COLO668 (cell line): ENCODE data around the gene CASTOR1.

Experiments used
- DNase-seq: peaks from one replicate; lab custom pipeline; 2025; ENCODE audit not compliant: unreplicated experiment; lab: John Stamatoyannopoulos, UW

Gene CASTOR1

GRCh38 chr22:30301995-30302809, 12.9 kb upstream of the CASTOR1 start:
- DNase-seq: no peak

DNA sequence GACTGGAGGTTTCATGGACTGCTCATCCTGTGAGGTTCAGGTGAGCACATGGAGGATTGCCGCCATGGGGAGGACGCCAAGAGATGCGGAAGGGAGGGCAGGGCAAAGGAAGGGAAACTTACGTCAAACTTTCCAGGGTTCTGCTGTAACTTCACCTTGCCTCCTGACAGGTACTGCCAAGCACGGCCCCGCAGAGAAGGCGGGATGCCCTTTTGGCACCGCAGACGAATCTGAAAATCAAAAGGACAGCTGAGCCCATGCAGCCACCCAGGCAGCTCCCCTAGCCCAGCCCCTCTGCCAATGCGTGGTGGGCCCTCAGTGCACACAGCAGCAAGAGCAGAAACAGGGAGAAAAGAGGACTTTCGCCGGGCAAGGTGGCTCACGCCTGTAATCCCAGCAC, 10.0 kb upstream of the CASTOR1 start:
- DNase-seq: no peak

- no peak for DNase-seq
Measured at GRCh38 chr22:30297991-30298701, 8.8 kb upstream of the CASTOR1 start.

- DNase-seq: no peak
Measured at GRCh38 chr22:30297276-30297990, 8.1 kb upstream of the CASTOR1 start.

- DNase-seq: no peak
Measured at GRCh38 chr22:30296833-30297232, 7.5 kb upstream of the CASTOR1 start.

DNA sequence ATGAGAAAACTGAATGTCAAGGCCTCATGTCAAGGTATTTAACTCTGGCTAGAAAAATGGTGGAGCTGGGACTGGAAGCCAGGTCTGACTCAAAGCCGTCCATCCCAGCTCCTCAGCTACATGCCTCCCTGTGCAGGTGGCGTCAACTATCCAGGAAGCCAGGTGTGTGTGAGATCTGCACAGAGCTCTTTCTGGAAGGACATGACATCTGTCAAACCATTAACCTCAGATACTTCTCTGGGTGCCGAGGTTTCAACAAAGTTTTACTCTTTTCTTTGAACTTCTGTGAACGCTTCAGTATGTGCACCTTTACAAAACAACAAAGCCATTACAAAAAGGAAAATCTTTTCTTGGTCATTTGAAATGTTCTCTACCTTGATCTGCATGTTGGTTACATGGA, 7.0 kb upstream of the CASTOR1 start:
- no peak for DNase-seq

DNA sequence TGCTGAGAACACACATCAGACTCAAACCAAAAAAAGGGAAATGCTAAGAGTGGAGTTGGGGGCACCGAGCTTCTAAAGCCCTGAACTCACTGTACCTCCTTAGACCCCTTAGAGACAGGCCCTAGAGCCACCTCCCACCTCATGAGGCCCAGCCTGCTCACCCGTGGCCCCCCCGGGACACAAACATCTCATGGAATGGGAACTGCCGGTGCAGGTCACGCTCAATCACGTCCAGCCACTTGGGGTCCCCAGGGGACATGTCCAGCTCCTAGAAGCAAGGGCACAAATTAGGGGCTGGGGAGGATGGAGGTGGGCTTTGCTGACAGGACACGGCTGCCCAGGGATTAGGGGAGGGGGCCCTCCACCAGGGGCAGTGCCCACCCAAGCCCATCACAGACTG, 6.3 kb upstream of the CASTOR1 start:
- DNase-seq: no peak

GRCh38 chr22:30294830-30295229, 5.5 kb upstream of the CASTOR1 start:
- no peak for DNase-seq

DNA sequence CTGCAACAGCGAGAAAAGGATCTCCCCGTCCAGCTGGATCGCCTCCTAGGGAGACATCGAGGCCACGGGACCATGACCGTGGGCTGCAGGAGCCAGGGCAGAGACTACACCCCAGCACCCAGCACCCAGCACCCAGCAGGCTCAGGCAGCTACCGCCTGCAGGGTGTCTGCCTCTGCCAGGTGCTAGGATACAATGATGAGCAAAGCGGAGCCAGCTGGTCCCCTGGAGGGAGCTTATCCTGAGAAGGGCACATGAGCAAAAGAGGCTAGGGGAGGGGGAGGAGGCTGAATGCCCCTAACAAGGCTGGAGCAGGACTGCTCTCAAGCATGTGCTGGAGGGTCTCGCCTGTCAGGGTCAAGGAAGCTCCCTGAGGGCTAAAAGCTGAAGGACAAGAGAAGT, 4.8 kb upstream of the CASTOR1 start:
- DNase-seq: peak; percentile 6

DNA sequence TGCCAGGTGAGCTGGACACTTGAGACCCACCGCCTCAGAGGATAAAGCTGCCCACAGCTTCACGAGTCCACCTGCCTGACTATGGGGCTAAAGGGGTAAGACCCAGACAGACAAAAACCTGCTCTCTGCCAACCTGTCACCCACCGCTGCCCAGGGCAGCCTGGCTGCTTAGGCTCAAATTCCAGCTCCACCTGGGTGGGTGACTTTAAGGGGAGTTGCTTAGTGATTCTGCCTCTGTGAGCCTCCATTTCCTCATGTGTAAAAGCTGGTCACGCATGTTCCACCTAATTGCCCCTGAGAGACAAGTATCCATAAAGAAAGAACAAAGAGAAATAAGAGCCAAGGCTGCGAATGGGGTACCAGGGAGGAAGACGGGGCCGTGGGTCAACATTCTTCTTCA, 3.7 kb upstream of the CASTOR1 start:
- DNase-seq: no peak

DNA sequence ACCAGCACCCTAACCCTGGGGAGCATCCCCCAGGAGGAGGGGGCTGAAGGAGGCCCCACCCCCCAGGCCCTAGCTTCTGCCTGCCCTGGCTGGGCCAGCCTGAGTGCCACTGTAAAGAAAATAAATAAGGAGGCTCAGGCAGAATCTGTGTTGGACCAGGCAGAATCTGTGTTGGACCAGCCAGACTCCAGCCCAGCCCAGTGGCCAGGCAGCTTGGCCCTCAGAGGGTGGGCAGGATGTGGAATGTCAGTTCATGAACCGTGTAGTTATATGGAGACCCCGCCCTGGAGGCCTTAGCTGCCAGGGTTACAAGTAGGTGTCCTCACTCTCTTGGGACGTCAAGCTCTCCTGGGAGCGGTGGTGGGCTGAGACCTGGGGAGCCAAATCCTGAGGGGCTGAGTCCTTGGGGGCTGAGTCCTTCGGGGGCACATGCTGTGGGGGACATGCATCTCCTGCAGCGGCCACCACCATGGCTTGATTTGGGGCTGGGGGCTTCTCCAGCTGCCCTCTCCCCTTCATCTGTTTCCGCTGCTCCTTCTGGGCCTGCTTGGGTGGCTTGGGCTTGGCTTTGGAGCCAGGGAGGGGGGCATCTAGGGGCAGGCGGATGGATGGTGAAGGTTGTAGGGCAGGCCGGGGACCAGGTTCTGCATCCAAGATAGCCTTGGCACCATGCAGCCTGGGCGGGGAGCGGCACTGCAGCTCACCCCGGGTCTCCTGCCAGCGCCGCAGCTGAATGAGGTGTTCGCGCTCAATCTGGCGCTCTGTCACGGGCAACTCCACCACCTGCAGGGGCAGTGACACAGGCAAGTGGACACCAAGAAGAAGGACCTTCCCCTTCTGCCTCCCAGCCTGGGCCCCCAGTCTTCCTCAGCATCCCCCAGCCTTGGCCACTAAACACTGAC, 3.0 kb upstream of the CASTOR1 start:
- DNase-seq: no peak

DNA sequence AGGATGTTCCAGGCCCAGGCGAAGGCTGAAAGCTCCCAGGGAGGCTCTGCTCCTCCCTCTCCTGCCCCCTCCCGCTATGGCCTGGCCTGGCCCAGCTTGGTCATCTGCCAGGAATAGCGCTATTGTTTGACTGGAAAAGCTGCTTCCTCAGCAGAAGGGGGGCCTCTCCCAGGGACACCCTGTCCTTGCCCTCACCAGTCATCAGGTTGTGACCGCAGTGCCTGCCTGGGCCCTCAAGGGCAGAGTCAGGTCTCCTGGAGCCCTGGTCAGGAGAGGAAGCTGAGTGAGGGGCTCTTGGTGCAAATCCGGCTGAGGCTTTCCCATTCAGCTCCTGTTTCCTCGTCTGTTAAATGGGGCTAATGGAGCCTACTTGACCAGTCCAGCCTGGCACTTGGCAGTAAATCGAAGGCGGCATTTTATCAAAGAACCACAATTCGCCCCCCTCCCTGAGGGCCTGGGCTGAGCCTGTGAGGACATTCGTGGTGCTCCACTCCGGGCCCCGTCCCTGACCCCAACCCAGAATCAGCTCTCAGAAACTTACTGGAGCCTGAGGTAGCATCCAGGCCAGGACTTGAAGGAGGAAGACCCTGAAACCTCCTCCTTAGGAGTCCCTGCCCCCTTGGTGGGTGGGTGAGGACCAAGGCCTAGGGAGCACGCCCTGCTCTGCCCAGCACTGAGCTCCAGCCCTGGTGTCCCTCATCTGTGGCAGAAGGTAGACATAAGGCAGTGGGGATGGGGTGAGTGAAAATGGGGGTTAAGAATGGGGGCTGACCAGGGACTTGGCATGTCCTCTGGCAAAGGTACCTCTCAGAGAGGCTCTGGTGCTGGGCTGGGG, 2.0 kb upstream of the CASTOR1 start:
- peak; percentile 61 for DNase-seq

DNA sequence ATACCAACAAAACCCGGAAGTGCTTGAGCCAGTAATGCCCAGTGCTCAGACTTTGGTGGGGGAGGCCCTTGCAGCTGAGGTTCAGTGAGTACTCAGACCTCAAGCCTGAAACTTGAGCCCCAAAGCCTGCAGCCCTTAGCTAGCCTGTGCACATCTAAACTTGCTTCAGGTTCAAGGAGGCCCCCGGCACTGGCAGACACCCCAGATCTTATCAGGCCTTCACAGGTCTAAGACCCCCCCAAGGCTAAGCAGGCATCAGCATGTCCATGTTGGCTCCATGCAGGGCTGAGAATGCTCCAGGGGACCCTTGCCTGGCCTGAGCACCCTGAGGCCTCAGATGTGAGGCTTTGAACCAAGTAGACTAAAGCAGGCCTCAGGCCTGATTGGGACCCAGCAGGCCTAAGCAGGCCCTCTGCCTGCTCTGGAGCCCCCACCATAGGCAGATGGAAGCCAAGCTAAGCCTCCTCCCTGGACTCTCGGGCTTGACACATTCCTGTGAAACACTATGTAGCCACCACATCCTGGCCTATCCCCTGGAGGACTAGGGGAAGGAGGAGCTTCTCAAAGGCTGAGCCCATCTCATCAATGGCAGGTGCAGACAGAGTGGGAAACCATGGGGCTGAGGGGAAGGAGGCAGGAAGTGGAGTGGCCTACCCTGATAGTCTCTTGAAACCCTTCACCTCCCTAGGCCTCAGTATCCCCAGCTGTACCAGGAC, 1.2 kb upstream of the CASTOR1 start:
- DNase-seq: peak; percentile 61

DNA sequence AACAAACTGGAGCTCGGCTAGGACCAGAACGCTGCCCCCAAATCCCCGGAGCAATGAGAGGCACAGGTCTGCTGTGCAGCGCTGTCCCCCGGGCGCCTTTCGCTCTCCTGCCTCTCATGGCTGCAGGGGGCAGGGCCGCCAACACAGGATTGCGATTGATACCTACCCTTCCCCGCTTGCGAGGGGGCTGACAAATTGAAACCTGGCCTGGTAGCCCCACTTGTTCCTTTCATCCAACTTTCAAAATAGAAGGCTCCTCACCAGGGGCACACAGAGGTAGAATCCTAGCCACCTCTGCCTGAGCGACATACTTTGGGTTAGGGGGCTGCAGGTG, 642 bp upstream of the CASTOR1 start:
- no peak for DNase-seq

DNA sequence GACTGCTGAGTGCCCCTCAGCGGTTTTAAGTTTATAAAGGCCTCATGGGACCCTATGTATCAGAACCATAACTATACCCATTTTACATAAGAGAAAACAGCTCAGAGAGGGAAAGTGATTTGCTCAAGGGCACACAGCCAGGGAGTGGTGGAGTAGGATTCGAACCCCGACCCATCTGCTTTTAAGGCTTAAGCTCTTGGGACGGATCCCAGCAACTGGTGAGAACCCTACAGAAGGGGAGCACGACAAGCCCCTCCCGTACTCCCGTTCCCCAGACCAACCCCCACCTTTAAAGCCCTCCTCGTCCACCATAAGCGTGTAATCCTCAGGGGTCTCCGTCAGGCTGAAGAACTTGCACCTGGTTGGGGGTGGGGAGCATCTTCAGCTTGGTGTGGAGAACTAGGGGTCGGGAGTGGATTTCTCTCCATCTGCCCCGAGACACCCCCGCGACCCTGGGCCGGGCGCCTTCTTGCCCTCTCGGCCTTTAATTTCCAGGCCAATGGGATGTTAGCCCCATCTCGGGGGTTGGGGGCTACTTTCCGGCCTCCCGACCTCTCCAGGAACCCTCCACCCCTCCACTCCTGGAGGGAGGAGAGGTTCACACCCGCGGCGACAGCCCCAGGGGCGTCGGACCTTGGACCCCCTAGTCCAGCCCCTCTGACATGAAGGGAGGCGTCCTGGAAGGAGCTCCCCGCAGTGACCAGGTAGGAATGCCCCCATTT, 725 bp downstream of the CASTOR1 start:
- DNase-seq: no peak

DNA sequence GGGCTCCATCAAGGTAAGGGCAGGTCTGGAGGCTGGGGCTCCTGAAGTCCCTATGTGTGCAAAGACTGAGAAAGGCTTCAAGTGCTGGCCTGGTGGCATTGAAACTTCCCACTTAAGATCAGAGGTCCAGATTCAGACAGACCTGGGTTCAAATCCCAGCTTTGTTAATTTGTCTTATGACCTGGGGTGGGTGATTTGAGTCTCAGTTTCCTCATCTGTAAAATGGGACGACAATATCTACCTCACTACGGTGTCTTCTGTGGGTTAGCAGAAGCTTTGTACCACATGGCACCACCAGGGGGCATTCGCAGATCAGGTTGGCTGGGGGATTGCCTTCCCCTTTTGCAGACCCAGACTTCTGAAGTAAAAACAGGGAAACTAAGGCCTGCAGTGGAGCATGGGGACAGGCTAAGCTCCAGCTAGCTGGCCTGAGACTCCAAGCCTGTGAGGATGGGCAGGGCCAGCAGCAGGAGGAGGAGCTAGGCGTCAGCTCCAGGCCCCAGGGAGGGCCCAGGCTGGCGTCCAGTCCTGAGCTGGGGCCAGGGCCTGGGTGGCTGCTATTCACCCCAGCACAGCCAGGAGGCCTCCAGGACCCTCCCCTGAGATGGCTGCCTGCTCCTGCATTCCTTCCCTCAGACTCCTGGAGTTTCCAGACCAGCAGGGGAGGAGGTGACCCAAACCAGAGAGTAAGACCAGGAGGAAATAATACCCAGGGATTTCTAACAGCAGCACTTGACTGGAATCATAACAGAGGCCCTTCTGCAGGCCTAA, 1.5 kb downstream of the CASTOR1 start:
- peak; percentile 70 for DNase-seq

DNA sequence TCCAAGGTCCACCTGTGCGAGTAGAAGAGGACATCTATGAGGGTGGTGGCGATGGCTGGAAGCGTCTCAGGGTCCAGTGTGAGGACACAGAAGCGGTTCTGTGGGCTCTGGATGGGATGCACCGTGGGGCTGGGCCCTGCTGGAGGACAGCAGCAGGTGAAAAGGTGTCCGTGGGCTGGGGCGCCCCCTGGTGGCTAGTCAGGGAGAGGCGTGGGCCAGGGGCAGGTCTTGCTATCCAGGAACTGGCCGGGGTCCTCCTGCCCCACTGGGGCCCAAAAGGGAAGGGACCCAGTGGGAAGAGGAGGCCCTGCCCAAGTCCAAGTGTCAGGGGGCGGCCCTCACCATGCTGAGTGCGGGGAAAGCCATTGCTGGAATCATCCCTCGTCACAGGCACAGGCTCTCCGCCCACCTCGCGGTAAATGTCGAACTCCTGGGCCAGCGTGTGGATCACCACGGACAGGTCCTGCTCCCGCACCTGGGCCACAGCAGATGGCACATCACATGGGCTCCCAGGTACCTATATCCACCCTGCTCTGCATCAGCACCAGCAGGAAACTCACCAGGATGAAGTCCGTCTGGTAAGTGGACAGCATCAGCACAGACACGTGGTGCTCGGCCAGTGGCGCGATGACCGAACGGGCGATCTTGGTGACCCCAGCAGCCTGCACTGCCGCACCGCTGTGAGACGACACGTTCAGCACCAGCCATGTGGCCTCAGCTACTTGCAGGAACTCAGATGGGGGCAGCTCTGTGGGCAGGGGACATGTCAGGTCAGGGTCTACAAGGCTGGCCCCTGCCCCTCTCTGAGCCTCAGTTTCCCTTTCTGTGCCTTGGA, 2.3 kb downstream of the CASTOR1 start:
- DNase-seq: peak; percentile 73
